Stimulated activated naive CD4-positive, alpha-beta T cell treated with Interleukin-2 at 50 U/mL for 16 hours (primary cell): ENCODE measurements around the gene RANBP10.
"Not testable (repeated sequence)": the region's sequence is repeated elsewhere in the genome, so short reads cannot be mapped to it uniquely, and the experiment has no call there.

Source experiments
- DNase-seq: peaks from one replicate; lab custom pipeline; 2025; lab: John Stamatoyannopoulos, UW

Gene RANBP10

DNA sequence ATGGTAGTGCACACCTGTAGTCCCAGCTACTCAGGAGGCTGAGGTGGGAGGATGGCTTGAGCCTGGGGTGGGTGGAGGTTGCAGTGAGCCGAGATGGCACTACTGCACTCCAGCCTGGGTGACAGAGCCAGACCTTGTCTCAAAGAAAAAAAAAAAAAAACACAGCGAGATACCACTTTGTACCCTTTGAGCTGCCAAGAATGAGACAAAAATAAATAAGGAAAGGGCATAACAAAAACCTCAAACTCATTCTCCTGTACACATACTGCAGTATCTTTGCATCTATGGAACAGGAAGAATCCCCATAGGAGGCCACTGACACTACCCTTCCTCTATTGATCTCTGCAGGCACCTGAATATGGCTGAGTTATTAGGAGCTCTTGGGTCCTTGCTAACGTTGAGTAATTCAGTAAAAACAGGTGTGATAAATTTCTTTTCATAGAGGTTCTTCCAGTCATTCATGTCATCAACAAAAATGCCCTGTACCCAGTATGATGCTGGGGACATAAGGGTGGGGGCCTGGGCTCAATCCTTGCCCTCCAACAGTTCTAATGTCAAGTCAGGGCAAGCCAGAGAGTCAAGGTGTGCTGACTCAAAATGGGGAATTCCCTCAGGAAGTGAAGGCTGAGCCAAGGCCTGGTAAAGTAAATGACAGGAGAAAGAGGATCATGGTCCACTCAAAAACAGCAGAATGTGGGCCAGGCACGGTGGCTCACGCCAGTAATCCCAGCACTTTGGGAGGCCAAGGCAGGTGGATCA lies 26.9 kb downstream of the RANBP10 start:
- DNase-seq: no peak

DNA sequence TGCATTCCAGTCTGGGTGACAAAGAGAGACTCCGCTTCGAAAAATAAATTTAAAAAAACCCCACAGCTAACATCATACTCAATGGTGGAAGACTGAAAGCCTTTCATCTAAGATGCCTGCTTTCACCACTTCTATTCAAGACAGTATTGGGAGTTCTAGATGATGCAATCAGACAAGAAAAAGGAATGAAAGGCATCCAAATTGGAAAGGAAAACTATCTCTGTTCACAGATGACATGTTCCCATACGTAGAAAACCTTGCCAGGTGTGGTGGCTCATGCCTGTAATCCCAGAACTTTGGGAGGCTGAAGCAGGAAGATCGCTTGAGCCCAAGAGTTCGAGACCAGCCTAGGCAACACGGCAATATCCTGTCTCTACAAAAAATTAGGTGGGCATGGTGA lies 31.1 kb downstream of the RANBP10 start:
- DNase-seq: no peak

DNA sequence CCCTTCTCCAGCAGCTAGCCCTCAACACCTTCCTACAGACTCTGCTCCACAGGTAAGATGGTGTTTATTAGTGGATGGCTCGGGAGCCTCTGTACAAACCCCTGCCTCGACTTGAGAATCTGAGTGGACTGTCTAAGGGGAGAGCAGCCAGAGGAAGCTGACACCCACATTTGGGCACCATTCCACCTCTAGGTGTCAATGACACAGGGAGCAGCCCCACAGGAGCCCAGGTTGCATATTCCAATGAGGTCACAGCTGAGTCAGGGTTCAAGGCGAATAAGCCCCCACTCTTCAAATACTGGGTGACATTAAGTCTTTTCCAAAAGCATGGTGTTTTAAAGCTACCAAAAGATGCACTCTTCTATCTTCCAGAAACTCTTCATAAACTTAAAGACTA lies 31.9 kb downstream of the RANBP10 start:
- no peak for DNase-seq

DNA sequence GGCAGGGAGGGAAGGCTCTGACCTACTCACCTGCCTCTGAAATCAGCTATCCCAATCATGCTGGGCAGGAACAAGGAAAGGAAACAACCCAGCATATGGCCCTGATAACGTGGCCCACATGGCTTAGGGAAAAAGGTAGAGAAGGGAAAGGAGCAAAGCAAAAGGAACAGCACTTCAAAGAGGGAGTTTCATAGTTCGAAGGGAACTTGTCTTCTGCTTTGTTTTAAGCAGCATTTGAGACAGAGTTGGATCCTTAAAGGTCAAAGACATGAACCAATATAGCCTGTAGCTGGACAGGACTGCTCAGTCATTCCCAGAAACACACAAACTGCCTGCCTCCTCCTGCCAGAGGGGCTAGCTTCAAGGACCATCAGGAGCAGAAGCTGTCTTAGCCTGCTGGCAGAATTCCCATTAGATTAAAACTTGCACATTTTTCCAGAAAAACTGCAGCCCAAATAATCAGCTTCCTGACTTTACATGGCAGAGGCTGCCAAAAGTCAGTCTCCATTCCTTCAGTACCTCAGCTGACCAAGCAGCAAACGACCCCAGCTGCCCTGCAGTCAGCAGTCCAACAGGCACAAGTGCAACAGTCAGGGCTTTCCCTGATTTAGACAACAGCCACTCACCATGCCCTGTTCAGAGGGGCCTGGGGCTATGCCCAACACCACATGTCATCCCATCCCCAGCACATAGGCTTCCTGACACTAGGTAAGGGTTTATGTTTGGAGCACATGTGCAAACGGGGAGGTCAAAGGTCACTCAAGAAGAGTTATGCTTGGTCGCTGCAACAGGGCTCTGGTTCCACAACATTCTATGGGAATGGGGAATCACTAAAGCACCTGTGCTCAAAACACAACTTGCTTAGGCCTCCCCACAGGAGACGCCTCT lies 32.5 kb downstream of the RANBP10 start:
- no peak for DNase-seq

DNA sequence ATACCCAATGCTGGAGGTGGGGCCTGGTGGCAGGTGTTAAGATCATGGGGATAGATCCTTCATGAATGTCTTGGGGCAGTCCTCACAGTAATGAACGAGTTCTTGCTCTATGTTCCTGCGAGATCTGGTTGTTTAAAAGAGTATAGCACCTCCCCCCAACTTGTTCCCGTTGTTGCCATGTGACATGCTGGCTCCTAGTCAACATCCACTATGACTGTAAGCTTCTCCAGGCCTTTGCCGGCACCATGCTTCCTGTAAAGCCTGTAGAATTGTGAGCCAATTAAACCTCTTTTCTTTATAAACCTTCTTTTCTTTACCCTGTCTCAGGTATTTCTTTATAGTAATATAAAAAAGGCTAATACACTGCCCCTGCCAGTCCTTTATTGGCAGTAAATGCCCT lies 33.3 kb downstream of the RANBP10 start:
- DNase-seq: no peak

DNA sequence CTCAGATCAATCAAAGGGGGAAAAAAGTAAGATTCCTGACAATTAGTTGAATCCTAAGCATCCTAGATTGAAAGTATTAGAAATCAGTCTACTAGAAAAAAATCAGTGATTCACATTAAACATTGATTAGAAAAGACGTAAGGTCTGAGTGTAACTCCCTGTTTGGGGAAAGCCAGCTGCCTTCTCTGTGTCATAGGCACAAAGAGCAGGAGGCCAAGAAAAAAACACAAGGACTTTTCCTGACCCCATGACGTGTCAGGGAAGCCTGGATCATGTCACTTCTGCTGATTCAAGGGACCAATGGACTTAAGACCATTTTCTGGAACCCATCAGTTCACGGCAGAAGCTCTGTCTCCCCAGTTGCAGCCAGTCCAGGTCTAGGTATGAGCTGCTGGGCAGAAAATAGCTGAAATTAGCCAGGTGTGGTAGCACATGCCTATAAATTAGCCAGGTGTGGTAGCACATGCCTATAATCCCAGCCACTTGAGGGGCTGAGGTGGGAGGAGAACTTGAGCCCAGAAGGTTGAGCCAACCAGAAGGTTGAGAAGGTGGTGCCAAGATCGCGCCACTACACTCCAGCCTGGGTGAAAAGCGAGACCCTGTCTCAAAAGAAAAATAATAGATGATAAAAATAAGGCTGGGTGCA lies 35.9 kb downstream of the RANBP10 start:
- DNase-seq: no peak

DNA sequence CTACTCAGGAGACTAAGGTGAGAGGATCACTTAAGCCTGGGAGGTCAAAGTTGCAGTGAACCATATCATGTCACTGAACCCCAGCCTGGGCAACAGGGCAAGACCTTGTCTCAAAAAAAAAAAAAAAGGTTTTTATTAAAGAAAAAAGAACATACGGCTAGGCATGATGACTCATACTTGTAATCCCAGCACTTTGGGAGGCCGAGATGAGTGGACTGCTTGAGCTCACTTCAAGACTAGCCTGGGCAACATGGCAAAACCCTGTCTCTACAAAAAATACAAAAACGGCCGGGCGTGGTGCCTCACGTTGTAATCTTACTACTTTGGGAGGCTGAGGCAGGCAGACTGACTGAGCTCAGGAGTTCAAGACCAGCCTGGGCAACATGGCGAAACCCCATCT lies 38.4 kb downstream of the RANBP10 start:
- DNase-seq: no peak

DNA sequence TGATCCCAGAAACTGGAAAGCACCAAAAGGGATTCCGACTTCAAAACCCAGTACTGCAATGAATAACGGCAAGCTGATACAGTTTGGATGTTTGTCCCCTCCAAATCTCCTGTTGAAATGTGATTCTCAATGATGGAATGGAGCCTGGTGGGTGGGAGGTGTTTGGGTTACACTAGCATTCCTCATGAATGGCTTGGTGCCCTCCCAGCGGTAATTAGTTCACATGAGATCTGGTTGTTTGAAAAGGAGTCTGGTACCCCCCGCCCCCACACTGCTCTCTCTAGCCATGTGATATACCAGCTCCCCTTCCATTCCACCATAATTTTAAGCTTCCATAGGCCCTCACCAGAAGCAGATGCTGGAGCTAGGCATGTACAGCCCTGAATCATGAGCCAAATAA lies 40.1 kb downstream of the RANBP10 start:
- DNase-seq: no peak

DNA sequence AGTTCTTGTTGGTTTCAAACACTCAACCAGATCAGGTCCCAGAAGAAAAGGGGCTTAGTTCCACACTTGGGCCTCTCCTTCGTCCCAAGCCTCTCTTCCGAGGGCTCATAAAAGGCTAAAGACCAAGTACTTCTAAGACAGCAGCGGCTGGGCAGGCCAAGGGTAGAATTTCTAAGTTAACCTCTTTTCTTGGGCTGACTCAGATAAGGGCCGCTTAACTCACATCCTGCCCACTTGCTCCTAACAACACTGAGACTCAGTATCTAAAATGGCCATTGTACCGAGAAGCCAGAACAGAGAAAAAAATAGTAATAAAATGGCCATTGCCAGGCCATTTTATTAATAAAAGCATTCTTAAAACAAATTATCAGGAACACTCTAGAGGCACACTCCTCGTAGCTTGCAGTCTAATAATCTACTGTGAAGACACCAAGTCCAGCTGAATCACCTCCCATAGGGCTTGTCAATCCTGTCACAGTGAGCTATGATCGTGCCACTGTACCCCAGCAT lies 42.1 kb downstream of the RANBP10 start:
- no peak for DNase-seq

DNA sequence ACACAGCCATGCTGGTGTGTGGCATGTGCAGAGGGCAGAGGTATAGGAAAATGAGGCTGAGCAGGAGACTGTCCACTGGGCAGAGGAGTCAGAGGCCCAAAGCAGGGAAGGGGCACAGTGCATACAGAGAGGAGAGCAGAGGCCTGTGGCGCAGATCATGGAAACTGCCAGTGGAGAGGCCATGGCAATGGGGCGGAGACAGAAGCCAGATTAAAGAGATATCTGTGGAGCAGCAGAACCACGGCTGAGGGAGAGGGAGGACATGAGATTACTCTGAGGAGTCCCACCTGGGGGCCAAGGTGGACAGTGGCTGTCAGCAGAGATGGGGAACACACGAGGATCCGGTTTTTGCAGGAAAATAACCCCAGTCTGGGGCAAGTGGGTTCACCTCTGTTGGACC lies 43.3 kb downstream of the RANBP10 start:
- no peak for DNase-seq

DNA sequence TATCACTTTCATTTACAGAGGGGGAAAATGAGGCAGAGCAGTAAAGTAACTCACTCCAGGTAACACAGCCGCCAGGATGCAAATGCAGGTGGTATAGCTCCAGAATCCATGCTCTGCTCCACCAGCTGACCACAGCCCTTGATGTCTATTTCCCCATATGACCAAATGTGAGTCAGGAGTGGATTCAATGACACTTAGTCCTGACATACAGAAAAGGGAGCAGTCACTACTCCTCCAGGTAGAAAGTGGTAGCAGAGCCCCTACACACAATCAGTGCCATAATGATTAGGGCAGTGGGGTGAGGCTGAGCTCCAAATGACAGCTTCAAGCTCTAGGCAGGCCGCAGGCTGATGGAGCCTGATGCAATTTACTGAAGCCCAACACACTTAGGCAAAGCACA lies 44.0 kb downstream of the RANBP10 start:
- DNase-seq: no peak

DNA sequence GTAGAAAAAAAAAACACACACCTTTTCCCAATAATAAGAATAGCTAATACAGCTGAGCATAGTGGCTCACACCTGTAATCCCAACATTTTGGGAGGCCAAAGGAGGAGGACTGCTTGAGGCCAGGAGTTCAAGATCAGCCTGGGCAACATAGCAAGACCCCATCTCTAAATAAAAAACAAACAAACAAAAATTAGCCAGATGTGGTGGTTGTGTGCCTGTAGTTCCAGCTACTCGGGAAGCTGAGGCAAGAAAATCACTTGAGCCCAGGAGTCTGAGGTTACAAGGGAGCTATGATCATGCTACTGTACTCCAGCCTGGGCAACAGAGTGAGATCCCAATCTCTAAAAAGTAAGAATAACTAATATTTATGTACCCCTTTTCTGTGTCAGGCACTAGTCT lies 44.4 kb downstream of the RANBP10 start:
- DNase-seq: no peak

DNA sequence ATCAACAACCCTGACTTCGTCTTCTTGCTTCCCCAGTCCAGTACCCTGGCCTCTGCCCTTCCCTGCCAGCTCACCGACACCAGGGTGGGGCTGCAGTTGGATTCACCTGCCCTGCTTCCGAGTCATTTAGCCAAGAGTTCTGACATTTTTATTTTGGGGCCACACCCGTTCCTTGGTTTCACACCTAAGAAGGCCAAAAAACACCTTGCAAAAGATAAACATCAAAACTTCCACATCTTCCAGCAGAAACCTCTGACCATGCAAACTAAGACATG lies 45.5 kb downstream of the RANBP10 start:
- DNase-seq: no peak

DNA sequence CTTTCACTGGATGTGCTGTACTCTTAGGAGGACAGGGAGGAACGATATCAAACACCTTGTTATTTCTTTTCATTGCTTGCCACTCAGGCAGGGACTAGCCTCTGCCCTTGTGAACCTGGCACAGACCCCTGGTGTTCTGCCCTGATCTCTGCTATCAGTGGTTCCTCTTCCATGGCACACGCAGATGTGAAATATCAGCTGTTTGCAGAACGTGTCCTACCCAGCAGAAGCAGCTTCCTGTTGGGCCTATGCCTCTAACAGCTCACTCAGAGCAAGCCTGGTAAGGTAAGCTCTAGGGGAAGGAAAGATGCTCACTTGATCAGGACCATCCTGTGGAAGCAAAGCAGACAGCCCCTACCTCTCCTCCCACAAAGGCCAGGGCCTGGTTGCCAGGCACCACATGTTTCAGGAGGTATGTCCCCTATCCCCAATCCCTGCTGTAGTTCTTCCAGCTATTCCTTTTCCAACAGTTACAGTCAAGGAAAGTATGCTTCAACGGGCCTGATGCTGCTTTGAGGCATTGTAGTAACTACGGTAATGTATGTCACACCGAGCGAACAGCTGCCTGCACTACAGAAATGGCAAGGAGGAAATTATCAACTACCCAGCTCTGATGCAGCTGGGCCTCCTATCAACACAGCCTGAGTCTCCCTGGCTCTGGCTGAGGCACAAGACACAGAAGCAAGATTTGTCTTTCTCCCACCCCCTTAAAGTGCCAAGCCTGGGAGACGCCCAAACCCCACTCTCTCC lies 46.0 kb downstream of the RANBP10 start:
- no peak for DNase-seq

DNA sequence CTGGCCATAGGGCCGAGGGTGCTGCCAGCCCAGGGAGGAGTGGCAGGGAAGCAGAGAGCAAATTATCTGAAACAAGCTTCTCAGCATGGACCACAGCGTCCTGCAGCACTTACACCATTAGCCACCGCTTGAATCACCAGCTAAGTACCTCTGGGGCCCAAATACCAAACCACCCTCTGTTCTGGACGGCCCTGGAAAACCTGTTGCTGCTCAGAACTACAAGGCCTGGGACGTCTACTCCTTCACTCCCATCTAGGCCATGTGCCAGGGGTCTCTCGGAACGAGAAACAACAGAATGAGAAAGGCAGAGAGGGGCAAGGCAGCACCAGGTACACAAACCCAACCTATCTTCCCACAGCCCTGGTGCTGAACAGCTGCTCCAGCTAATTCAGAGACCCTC lies 47.4 kb downstream of the RANBP10 start:
- DNase-seq: no peak

DNA sequence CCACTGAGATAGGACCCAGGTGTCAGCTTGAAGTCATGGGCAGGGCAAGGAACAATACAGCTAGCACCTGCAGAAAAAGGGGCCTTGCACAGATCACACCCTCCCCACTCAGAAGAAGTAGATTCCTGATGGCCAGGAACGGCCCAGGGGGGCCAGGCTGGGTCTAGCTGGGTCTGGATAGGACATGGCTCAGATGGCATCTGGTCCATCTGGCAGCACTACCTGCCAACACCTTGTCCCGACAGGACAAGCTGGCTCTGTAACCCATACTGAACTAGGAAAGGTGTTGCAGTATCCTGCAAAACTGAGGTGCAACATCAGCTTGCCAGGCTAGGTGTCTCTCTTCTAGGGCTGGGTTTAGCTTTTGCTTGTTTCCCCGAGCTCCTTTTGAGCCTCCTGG lies 48.4 kb downstream of the RANBP10 start:
- no peak for DNase-seq

DNA sequence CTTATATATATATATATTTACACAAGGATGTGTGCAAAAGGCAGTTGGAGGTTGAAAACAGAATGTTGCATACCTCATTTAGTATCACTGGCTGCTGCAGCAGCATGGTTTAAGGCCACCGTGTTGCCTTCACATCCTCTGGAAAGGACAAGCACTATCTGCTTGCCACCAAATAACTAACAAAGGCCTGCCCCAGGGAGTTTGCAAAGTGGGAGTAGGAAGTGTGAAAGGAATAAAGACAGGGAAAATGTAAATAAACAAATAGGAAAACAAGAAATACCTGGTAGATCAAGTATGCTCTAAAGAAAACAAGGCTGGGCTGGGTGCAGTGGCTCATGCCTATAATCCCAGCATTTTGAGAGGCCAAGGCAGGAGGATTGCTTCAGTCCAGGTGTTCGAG lies 53.7 kb downstream of the RANBP10 start:
- DNase-seq: no peak

DNA sequence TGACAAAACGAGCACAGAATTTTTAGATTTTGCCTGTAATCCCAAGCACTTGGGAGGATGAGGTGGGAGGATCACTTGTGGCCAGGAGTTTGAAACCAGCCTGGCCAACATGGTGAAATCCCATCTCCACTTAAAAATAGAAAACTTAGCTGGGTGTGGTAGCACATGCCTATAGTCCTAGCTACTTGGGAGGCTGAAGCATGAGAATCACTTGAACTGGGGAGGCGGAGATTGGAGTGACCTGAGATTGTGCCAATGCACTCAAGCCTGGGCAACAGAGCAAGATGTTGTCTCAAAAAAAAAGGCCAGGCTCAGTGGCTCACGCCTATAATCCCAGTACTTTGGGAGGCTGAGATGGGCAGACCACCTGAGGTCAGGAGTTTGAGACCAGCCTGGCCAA lies 55.0 kb downstream of the RANBP10 start:
- DNase-seq: not testable (repeated sequence)

DNA sequence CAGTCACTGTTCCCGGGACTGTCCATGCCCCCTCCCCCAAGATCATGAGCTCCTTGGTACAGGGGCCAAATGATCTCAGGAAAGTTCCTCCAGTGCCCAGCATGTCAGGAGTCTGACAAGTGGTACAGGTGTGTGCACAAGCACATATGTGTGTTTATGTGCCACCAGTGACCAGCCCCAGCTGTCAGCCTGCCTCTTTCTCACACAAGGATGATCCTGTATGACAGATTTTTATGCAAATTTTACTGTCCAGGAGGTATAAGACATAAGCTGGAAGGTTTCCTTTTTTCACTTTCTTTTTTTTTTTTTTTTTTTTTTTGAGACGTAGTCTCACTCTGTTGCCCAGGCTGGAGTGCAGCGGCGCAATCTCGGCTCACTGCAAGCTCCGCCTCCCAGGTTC lies 55.9 kb downstream of the RANBP10 start:
- DNase-seq: no peak

DNA sequence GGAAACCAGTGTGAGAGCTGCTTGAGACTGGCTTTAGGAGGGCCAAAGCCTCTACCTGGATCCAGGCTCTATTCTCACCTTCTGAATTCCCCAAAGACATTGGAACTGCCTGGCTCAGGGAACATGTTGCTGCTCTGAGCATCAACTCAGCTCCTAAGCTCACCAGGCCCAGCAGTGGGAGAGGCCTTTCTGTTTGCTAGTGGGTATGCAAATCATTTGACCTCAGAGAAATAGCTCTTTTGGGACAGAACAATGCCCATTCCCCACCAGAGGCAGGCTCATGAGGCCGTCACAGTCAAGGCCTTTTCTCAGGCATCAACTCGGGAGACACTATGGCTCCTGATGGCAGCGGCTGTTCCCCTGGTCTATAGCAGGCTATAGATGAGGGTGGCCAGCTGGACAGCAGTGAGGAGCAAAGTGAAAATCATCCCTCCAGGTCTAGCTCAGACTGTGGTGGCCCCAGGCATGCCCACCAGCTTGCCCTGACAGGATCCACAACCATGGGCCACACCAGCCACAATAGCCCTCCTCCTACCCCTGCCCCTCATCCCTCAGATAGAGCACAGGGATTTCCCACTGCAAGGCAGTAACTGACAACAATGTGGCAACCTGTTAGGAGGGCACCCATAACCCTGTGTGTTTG lies 56.8 kb downstream of the RANBP10 start:
- no peak for DNase-seq

DNA sequence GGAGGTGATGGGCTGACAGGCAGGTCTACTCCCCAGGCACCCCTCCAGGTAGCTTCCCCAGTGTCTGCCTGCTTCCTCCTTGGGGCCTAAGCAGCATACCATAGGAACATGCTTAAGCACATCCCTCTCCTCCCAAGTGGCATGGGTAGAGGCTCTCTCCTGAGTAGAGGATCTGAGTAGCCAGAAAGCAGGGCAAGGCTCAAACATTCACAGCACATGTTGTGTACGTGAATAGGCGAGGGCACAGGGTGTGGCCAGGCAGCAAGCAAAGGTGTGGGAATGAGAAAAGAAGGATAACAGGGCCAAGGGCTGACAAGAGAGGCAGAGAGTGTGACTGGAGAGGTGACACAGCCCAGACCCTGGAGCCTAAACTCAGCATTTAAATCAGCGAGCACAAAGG lies 57.5 kb downstream of the RANBP10 start:
- no peak for DNase-seq

DNA sequence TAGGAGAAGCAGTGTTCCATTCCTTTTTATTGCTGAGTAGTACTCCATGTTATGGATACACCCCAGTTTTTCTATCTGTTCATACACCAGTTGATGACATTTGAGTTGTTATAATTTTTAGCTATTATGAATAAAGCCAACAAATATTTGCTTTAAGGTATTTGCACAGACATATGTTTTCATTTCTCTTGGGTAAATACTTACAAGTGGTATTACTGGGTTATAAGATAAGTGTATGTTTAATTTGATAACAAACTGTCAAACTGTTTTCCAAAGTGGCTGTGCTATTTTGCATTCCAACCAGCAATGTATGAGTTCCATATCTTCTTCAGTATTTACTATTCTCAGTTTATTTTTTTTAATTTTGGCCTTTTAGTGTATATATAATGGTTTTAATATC lies 59.5 kb downstream of the RANBP10 start:
- no peak for DNase-seq
